ENCODE results near the gene UNKL. TPM values are rescaled to one million over a fixed set of nuclear protein-coding genes. Genes with fewer than 3 reads are reported as not detected.
A peak's percentile ranks its signal among the peaks of the same experiment; 100 is the strongest.

The UNKL gene
- total RNA-seq, 1 donor from 2014 or later = 70.7 TPM

DNA sequence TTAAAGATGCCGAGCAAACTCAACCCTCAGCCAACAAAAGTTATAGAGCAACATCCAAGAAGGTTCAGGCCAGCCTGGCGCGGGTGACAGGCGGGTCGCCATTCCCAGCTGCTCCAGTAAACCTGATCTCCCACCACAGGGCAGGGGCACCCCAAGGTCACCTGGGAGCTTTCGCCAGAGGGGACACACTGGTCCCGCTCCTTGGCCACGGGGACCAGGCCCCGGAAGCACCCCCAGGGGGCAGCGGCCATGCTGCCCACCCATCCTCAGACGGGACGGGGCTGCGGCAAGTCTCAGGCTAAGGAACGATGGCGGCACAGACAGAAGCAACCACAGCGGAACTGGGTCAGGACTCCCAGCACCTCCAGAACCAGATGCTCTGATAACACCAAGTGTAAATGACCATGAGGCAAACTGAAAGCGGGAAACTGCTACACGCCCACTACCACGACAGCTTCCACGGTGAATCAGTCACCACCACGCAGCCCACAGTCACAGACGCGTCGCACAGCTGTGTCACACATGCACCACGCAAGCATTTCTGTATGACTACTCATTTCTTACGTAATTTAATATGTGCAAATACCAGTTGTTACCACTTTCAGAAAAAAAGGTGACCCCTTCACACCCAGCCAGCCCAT is 44.0 kb upstream of the UNKL start:
- TF ChIP-seq, protein P1, sequence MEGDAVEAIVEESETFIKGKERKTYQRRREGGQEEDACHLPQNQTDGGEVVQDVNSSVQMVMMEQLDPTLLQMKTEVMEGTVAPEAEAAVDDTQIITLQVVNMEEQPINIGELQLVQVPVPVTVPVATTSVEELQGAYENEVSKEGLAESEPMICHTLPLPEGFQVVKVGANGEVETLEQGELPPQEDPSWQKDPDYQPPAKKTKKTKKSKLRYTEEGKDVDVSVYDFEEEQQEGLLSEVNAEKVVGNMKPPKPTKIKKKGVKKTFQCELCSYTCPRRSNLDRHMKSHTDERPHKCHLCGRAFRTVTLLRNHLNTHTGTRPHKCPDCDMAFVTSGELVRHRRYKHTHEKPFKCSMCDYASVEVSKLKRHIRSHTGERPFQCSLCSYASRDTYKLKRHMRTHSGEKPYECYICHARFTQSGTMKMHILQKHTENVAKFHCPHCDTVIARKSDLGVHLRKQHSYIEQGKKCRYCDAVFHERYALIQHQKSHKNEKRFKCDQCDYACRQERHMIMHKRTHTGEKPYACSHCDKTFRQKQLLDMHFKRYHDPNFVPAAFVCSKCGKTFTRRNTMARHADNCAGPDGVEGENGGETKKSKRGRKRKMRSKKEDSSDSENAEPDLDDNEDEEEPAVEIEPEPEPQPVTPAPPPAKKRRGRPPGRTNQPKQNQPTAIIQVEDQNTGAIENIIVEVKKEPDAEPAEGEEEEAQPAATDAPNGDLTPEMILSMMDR (IDR thresholded peaks at IDR 0.05) = no peak
- peak overlapping the region; percentile 76 for H3K4me3 Mint-ChIP-seq
- DNase-seq (no peak), ATAC-seq (ENCODE audit: low read depth) (peak; percentile 72)
- intact Hi-C loops (cut with micrococcal nuclease) = loop anchor here (1.0 to 10.0 kb wide), 4 partner anchors 13 to 156 kb away; partner anchors contain the start of genes CRAMP1, IFT140 and TELO2
- ChIA-PET CTCF (interaction anchor here (1.3 kb wide), 1 partner anchor 29 kb away, joined by 3 read pairs; no protein-coding TSS in a partner anchor), POLR2A (interaction anchor here (0.6 to 3.5 kb wide), 20 partner anchors 11 to 556 kb away, joined by 3 to 52 read pairs (median 4); partner anchors contain the start of genes CCDC154, JPT2, MAPK8IP3 and PERCC1)
- peaks cover 52% of the 10 kb centered on the region for H3K36me3 Mint-ChIP-seq (ENCODE audit: low read depth)
- H3K27me3 Mint-ChIP-seq = no peaks in the 10 kb centered on the region
- H3K9me3 Mint-ChIP-seq = no peaks in the 10 kb centered on the region
- H3K4me1 Mint-ChIP-seq = peaks cover 26% of the 10 kb centered on the region
- peak overlapping the region; percentile 99 for H3K27ac Mint-ChIP-seq

DNA sequence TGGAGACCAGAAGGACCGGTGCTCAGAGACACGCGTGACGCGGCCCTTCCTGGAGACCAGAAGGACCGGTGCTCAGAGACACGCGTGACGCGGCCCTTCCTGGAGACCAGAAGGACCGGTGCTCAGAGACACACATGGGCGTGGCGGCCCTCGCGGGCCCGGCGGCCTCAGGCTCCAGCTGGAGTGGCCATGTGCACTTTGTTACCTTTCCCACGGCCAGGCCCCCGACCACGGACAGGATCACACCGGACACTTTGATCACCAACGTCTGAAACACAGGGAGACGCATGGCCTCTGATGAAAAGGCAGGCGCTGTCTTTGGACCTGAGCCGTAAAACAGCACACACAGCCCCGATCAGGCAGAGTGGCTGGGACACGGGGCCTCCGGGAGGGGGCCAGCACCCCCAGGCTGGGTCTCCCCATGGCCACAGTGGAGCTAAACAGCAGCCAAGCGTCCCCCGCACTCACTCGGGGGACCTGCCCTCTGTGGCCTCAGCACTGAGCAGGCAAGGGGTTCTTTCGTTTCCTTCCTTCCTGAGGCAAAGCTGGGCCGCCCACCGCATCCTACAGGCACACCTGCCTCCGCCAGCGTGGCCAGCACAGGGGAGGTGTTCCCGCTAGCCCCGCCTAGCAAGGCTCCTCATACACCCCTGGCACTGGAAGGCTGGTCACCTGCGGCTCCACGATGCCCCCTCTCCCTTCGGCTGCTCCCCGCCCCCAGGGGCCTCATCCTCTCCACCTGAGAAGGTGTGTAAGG is 43.2 kb upstream of the UNKL start:
- intact Hi-C loops (cut with micrococcal nuclease) = loop anchor here (1.0 to 10.0 kb wide), 4 partner anchors 12 to 157 kb away; partner anchors contain the start of genes CRAMP1, IFT140 and TELO2
- TF ChIP-seq, protein P1 (IDR thresholded peaks at IDR 0.05) = no peak
- POLR2A ChIA-PET = interaction anchor here (0.6 to 3.5 kb wide), 11 partner anchors 12 to 557 kb away, joined by 3 to 52 read pairs (median 9); partner anchors contain the start of genes CCDC154, JPT2, MAPK8IP3 and TELO2

DNA sequence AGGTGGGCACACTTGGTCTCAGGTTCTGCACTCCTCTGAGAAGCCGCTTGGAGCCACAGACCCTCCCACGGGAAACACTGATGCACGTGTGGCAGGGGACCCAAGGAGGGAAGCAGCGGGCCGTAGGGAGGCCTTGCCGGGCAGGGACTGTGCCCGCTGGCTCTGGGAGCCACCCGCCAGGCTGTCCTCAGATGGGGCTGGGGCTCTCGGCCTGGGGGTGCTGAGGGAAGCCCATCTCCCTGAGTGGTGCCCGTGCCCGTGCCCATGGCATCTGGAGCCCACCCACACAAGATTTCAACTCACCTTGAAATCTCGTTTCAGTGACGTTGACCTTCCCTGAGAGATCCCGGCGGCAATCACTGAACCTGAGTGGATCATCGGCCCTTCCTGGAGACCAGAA is 42.4 kb upstream of the UNKL start:
- ChIA-PET POLR2A (no interaction called here), CTCF (no interaction called here)
- H3K27ac Mint-ChIP-seq = no peak overlapping the region
- peaks cover 26% of the 10 kb centered on the region for H3K4me1 Mint-ChIP-seq
- no peaks in the 10 kb centered on the region for H3K27me3 Mint-ChIP-seq
- TF ChIP-seq, protein P1 (IDR thresholded peaks at IDR 0.05) = no peak
- DNase-seq = no peak
- H3K36me3 Mint-ChIP-seq (ENCODE audit: low read depth) = peaks cover 53% of the 10 kb centered on the region
- no peaks in the 10 kb centered on the region for H3K9me3 Mint-ChIP-seq
- intact Hi-C loops (cut with micrococcal nuclease) = loop anchor here (10.0 kb wide), 1 partner anchor 158 kb away; the partner anchor contains the start of genes CRAMP1 and IFT140
- H3K4me3 Mint-ChIP-seq = no peak overlapping the region
- ATAC-seq (ENCODE audit: low read depth) = no peak

More for the DNA sequence above, 43.2 kb upstream of the UNKL start:
- peak overlapping the region; percentile 99 for H3K27ac Mint-ChIP-seq
- peaks cover 53% of the 10 kb centered on the region for H3K36me3 Mint-ChIP-seq (ENCODE audit: low read depth)
- DNase-seq (no peak), ATAC-seq (ENCODE audit: low read depth) (no peak)
- H3K4me1 Mint-ChIP-seq = peaks cover 26% of the 10 kb centered on the region
- CTCF ChIA-PET = no interaction called here
- H3K4me3 Mint-ChIP-seq = peak overlapping the region; percentile 36
- H3K27me3 Mint-ChIP-seq = no peaks in the 10 kb centered on the region
- no peaks in the 10 kb centered on the region for H3K9me3 Mint-ChIP-seq

DNA sequence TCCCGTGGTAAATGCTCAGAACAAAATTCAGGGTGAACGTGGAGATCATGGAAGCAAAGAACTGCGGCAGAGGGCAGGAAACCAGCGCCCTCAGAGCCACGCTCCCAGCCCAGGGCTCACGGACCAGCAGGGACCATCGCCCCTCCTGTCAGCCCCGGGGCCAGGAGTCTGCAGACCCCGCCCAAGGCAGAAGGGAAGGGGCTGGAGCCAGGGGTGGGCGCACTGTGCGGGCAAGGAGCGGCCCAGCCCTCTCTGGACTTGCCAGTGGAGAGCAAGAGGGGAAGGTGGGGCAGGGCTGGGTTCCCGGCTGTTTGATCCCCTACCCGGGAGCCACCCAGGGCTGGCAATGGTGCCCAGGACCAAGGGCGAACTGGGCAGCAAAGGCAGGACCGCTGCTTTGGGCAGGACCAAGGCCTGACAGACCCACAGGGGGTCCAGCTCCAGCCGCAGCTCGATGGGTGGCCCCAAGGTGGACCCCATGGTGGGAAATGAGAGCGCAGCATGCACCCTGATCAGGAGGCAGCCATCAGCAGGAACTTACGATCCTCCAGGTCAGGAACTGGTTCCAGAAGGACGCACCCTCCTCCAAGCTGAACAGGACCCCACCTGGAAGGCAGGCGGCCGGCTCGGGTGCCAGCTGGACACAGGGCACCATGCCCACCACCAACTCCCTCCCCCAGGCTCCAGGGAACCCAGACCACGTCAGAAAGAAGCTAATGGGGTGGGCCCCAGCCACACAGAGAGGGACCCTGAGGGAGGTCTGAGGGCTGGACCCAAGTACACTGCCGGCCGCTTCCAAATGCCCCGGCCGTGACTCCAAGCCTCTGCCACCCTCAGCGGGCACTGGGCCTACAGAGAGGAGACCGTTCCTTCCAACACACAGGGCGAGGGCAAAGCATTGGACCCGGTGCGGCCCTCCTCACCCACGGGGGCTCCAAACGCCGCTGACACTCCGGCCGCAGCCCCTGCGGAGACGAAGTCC is 41.0 kb upstream of the UNKL start:
- H3K27ac Mint-ChIP-seq = no peak overlapping the region
- no peak for ATAC-seq (ENCODE audit: low read depth)
- no peak overlapping the region for H3K4me3 Mint-ChIP-seq
- TF ChIP-seq, protein P1 (IDR thresholded peaks at IDR 0.05) = no peak
- H3K4me1 Mint-ChIP-seq = peaks cover 26% of the 10 kb centered on the region
- POLR2A ChIA-PET = interaction anchor here (1.0 kb wide), 1 partner anchor 9 kb away, joined by 3 read pairs; no protein-coding TSS in a partner anchor
- CTCF ChIA-PET = no interaction called here
- intact Hi-C loops (cut with micrococcal nuclease) = loop anchor here (10.0 kb wide), 1 partner anchor 159 kb away; the partner anchor contains the start of genes CRAMP1 and IFT140
- DNase-seq = no peak
- H3K36me3 Mint-ChIP-seq (ENCODE audit: low read depth) = peaks cover 50% of the 10 kb centered on the region
- H3K9me3 Mint-ChIP-seq = no peaks in the 10 kb centered on the region
- no peaks in the 10 kb centered on the region for H3K27me3 Mint-ChIP-seq

All from activated B cell treated with CpG ODN at 0.5 μM for 24 hours (primary cell).